HG03175 (cell line): Measurements from ENCODE around the gene RERE.
"Not testable (repeated sequence)": the region's sequence is repeated elsewhere in the genome, so short reads cannot be mapped to it uniquely, and the experiment has no call there.

Experiments
- ATAC-seq: cut with Tn5 transposase; IDR thresholded peaks from one replicate; pipeline ENCODE4 v1.9.1; 2021; ENCODE audit warnings: mild to moderate bottlenecking, moderate library complexity; ENCODE audit not compliant: unreplicated experiment

RERE gene

GRCh38 chr1:8807004-8807403 is 10.4 kb downstream of the RERE start:
- ATAC-seq, result no peak

GRCh38 chr1:8800416-8800815 is 17.0 kb downstream of the RERE start:
- ATAC-seq, result no peak

GRCh38 chr1:8797216-8797615 is 20.2 kb downstream of the RERE start:
- no peak for ATAC-seq

- no peak for ATAC-seq
Measured at GRCh38 chr1:8796812-8797211, 20.6 kb downstream of the RERE start.

- ATAC-seq, result no peak
Measured at GRCh38 chr1:8794605-8795004, 22.8 kb downstream of the RERE start.

- no peak for ATAC-seq
Measured at GRCh38 chr1:8791819-8792218, 25.6 kb downstream of the RERE start.

- no peak for ATAC-seq
Measured at GRCh38 chr1:8790987-8791386, 26.5 kb downstream of the RERE start.

GRCh38 chr1:8790478-8790877 is 27.0 kb downstream of the RERE start:
- no peak for ATAC-seq

- no peak for ATAC-seq
Measured at GRCh38 chr1:8789314-8790214, 27.9 kb downstream of the RERE start.

GRCh38 chr1:8787218-8787617 is 30.2 kb downstream of the RERE start:
- ATAC-seq, result no peak

- not testable (repeated sequence) for ATAC-seq
Measured at GRCh38 chr1:8786204-8786603, 31.2 kb downstream of the RERE start.

GRCh38 chr1:8782955-8783354 is 34.5 kb downstream of the RERE start:
- ATAC-seq, result no peak

- ATAC-seq, result no peak
Measured at GRCh38 chr1:8782001-8782620, 35.3 kb downstream of the RERE start.

- ATAC-seq, result no peak
Measured at GRCh38 chr1:8780405-8780804, 37.0 kb downstream of the RERE start.

- no peak for ATAC-seq
Measured at GRCh38 chr1:8777867-8778266, 39.6 kb downstream of the RERE start.

- ATAC-seq, result no peak
Measured at GRCh38 chr1:8776104-8776503, 41.3 kb downstream of the RERE start.

- ATAC-seq, result no peak
Measured at GRCh38 chr1:8767006-8767405, 50.4 kb downstream of the RERE start.

- no peak for ATAC-seq
Measured at GRCh38 chr1:8765198-8765597, 52.2 kb downstream of the RERE start.

- no peak for ATAC-seq
Measured at GRCh38 chr1:8764293-8764937, 53.0 kb downstream of the RERE start.

GRCh38 chr1:8763888-8764287 is 53.6 kb downstream of the RERE start:
- ATAC-seq, result no peak

GRCh38 chr1:8754993-8755392 is 62.4 kb downstream of the RERE start:
- no peak for ATAC-seq

GRCh38 chr1:8754247-8754650 is 63.2 kb downstream of the RERE start:
- no peak for ATAC-seq
